Stimulated activated CD8-positive, alpha-beta memory T cell treated with anti-CD3 and anti-CD28 coated beads, Interleukin-7, amount 100 ng/mL, for 1 hour (primary cell): Measurements from ENCODE around the gene JAG1.

ENCODE experiments used
- DNase-seq, 2 donors: peaks; one replicate each; pipeline ENCODE4 v3.0.0-alpha.2; 2020; ENCODE audit warnings: low read depth in 2 of 2

The JAG1 gene

DNA sequence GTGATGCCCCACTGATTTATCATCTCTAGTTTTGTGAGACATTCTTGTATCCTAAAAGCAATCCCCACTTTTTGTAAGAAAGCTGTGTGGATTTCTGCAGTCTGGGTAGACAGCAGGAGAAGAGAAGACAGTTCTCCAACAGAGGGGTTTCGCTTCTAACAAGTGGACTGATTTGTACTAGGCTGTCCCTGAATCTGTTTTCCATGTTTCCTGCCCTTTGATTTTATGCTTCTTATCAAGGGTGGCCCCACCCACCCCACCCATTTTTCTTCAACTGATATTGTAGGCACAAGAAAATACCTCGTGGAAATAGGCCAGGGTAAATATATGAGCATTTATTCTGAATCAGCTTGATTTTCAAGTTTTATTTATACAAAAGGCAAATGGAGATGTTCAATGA, 25.7 kb upstream of the JAG1 start:
- DNase-seq: no peak

DNA sequence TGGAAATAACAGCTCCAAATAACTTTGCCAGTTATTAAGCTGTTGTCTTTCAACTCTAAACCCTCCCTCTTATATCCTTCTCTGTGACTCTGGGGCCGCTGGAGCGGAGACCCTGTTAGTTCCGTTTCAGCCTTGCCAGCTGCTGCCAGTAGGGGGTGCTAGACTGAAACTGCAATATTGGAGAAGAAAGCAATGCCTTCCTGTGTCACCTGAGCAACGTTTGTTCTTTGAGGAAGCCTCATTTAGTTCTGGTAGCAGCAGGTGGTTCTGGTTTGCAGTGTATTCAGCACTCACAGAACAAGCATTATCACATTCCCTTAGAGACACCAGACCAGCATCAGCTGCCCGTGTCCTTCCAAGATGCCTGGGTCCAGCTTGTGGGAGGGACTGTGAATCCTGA, 22.9 kb upstream of the JAG1 start:
- no peak for DNase-seq

DNA sequence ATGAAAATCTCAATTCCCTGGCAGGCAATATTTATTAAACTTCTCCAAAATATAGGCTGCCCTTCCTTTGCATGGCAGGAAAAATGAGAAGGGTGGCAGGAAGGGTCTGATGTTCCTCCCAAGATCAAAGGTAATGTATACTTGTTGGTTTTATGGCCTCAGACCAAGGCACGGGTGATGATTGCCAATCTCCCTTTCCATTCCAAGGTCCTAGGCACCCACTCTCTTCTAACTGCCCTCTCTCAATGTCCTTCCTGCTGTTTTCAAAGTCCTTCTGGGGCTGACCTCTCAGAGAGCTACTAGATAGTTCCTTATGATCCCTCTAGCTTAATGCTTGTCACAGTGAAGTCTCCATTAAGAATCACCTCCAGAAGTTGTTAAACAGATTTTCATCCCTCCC, 15.6 kb upstream of the JAG1 start:
- no peak for DNase-seq

DNA sequence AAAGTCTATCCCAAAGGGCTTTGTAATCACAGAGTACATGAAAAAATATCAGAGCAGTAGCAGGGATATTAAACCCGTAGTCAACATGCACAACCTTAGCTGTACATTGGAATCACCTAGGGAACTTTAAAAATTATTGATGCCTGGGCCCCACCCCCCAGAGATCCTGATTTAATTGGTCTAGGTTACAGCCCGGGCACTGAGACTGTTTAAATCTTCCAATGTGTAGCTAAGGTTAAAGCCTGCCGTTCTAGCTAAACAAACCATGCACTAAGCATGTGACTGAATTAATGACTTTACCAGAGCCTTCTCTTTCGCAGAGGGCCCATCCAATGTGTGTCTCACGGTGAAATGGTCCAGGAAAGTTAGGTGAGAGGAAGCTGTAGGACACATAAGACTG, 14.1 kb upstream of the JAG1 start:
- no peak for DNase-seq

DNA sequence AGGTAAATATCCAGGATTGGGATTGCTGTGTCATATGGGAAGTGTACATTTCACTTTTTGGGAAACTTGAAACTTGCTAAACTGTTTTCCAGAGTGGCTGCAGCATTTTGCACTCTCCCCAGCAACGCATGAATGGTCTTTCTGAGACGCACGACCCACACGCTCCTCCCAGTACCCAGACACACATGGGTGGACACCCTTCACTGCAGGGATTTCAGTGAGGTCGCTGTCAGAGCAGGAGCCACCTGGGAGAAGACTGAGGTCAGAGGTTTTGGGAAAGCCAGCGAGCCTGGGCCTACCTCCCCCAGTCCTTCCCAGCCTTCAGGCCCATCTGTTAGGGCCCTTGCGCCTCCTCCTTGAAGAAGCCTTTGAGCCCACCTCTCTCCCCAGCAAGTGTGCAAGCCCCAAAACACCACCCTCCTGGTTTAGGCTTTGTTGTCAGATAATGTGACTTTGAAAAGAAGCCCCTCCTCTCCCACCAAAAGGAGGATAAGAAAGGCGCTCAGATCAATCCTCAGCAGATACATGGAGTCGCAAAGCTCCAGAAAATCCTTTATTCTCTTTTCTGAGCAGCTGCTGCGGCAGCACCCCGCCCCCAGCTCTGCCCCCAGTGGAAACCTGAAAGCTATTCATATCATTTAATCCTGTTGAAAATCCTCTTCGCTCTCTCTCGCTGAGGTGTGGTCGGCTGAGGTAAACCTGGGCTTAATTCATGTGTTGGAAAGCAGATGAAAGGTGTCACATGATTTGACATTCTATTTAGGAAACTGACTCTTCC, 12.7 kb upstream of the JAG1 start:
- no peak for DNase-seq

DNA sequence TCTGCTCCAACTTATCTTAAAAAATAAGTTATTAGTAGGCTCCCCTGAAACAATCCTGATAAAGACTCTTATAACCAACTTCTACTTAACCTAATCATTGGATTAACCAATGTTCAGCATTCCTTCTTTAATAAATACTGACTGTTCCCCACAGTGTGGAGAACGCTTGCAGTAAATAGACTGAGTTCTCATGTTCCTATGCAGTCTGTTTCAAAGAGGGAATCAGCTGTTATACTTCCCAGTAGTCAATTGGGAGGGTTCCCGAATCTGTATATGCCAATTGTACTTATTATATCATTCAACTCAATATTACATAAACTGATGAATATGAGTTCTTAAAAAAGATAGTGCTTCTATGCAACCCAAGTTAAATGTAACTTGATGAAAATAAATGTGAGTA, 9.7 kb upstream of the JAG1 start:
- DNase-seq: no peak

DNA sequence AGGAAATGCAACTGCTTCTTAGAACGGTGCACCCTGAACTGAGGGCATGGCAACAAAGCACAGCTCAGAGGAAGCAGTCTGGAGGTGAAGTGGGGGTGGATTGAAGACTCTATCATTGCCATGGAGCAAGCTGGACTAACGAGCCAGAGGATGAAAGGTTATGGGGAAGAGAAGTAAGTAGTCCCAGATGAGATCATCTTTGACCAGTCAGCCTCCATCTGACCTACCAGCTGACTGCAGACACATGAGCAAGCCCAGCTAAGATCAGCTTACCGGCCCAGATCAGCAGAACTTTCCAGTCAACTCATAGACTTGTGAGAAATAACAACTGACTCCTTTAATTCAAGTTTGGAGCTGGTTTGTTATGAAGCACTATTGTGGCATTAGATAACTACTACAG, 9.1 kb upstream of the JAG1 start:
- no peak for DNase-seq

DNA sequence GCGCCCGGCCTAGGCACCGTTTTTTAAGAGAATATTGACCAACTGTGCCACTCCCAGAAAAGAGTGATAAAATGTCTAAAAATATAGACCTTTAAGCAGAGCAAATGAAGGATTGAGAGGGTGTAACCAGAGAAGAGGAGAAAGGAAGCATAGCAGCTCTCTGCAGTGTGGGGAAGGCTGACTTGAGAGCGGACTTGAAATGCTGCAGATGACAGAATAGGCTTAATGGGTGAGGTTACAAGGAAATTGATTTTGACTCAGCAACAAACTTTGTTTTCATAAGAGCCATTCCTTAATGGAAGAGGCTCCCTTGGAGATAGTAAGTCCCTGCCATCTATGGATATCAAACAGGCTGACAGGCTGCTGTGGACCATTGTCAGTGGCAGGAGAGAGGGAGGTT, 7.7 kb upstream of the JAG1 start:
- DNase-seq: no peak

- no peak for DNase-seq
Observed at GRCh38 chr20:10680571-10680970, 6.8 kb upstream of the JAG1 start.

DNA sequence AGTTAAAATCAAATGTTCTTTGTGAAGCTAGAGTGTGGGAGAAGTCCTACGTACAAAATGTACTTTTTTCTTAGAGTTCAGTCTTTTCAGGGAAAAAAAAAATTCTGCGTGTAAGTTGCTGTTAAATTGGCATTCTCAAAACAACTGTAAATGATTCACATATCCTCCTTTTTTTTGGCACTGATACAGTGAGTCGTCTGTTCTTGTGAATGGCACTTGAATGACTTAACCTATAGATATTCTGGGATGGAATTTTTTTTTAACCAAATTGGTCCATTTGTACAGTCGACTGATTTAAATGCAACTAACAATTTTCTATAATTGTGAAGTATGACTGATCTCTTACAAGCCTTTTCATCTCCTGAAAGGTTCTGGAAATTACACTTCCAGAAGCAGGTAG, 5.5 kb upstream of the JAG1 start:
- no peak for DNase-seq

- no peak for DNase-seq
Observed at GRCh38 chr20:10676518-10676917, 2.7 kb upstream of the JAG1 start.

DNA sequence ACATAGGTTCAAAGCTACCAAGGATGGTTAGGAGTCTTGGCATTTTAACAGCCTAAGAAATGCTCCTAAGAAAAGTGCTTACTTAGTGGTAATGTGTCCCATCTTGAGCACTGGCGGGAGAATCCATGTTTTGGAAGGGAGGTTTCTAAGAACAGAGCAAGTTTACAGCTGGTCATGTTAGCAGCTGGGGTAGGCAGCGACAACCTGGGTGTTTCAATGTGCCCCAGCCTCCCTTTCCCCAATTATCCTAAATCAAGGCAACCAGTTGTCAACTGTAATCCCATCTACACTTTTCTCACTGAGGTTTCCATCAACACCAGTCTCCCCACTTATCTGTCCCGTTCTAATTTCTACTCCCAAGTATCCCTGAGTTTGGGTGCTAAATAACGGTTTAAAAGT, 1.6 kb upstream of the JAG1 start:
- no peak for DNase-seq

- DNase-seq: no peak
Observed at GRCh38 chr20:10674684-10675449, 1.1 kb upstream of the JAG1 start.

DNA sequence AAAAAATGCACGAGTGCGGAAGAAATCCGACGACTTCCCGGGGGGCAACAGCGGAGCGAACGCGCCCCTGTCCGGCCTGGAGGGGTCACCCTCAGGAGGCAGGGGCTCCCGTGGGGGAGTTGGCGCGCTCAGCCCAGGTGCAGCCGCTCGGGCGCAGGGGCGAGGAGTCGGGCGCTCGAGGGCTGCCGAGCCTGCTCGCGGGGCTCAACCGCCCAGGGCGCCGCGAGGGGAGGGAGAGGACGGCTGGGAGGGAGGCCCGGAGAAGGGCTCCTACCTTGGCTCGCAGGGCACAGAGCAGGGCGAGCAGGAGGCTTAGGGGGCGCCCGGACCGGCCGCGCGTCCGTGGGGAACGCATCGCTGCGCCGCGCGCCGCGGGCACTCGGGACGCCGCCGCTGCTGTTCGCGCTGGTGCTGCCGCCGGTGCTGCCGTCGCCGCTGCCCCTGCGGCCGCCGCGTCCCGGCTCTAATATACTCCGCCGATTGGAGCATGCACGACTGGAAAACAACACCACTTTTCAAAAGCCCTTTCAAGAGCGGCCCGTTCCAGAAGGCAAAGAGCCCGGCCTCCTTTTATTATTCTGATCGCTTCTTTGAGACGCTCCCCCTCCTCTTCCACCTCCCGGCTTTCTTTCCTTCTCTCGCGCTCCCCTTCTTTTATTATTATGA, 490 bp downstream of the JAG1 start:
- DNase-seq: no peak

DNA sequence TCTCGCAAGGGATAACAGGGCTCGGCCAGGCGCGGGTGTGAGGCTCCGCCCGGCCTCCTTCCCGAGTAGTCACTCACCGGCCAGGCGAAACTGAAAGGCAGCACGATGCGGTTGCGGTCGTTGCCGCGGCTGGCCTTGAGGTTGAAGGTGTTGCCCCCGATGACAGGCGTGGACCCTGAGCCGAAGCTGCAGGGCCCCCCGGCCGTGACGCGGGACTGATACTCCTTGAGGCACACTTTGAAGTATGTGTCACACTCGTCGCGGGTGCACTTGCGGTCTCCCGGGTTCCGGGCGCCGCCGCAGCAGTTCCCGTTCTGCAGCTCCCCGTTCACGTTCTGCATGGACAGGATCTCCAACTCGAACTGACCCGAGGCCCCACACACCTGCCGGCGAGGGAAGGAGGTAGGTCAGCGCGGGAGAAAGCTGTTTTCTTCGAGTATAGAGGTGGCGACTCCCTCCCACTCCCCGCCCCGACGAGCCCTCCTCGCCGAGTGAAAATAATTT, 1.1 kb downstream of the JAG1 start:
- DNase-seq: no peak

DNA sequence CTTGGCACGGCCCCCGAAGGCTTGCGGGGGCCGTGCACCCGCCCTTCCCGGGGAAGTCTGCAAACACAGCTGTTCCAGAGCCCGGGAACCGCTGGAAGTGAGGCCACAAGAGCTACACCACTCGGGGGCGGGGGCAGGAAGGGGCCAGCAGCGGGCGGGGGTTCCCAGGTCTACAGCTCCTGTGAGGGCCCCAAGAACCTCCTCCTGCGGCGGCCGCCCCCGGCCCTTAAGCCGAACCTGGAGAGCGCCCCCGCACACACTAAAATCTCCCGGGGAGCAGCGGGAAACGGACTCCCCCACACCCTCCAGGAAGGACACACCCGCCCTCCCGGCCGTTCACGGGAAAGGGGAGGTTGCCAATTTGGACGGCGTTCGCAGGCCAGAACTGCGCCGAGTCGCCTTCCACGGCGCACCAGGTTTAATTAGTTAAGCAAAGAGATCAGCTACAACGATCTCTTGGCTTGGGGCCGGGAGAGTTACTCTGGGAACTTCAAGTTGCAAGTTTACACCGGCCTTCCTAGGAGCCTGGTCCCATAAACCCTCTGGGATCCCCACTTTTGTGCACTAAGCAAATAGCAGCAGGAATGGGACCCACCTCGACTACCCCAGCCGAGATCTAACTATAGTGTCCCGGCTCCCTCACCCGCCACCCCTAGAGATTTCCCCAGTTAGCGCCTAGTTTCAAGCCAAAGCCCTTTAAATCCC, 1.7 kb downstream of the JAG1 start:
- DNase-seq: no peak

DNA sequence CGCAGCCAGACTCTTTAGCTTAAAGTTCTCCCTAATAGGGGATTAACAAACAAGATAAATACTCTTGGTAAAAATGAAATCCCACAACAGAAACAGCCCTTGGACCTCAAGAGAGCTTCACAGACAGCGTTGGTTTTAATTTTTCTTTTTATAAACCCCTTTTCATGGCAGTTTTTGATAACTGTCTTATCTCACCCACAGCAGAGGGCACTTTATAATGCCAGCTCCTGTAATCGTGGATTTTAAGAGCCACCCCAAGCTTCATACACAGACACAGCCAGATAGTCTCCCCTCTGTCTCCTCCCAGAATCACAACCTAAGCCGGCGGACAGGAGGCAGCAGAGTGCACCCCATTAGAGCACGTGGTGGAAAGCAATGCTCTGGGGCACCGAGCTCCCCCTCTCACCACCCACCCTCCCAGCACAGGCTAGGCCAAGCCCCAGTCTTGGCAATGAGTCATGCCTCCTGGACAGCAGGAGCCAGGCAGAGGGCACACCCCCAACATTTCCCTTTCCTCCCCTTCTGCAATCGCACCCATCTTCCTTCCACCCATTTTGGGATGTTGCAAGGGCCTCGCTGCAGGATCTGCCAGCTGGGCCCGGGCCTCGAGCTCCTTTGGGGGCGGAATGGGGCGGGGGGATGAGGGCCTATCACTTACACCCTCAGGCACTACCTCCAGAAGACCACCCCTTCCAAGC, 2.4 kb downstream of the JAG1 start:
- no peak for DNase-seq

DNA sequence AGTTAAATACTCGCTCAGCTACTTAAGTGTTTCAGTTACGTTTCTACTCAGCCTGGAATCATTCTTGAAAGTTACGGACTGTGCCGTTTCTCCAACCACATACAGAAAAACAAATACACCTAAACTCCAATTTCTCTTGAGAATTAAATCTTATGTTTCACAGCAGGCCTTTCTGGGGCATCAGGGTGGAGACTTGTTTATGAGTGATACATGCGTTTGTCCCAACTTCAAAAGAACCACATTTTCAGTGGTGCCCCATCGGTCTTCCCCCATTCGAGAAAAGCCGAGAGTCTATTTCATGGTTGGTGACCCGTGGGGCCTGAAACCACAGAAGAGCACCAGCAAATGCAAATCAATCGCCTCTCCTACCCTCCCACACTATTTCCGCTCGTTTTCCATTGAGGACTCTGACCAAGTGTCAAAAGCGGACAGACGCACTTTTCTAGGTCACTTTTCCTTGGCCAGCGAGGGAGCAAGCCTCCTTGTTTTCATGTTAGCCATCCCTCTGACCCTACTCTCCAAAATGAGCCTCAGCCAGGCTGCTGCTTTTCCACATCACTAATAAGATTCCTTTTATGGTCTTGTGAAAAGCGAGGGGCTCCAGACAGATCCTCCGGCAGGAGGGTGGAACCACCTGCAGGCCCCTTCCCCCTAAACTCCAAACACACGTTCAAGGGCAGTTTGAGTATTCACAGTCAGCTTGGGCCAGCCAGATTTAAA, 3.1 kb downstream of the JAG1 start:
- no peak for DNase-seq

DNA sequence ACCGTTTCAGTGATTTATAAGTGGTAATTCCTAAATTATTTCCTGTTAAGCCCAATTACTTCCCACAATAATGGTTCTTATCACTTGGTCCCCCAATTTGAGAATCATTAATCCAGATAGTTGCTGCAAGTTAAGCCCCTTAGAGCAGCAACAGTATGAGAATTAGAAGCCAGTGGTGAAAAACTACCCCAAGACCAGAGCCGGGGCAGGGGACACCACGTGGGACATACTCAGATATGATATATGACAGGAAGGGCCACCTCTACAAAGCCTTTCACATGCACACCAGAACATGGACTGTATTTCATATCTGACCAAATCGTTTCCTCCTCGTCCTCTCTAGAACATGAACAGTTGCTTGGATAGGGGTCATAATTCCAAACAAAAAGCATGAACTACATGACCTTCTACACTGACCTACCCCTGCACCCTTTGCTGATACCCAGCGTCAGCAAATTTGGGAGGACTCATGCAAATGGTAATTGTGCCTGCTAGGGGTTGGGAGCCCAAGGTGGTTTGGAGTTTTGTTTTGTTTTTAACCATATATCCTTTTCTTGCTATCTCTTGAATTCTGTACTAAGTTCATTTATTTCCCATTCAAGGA, 3.9 kb downstream of the JAG1 start:
- DNase-seq: no peak

DNA sequence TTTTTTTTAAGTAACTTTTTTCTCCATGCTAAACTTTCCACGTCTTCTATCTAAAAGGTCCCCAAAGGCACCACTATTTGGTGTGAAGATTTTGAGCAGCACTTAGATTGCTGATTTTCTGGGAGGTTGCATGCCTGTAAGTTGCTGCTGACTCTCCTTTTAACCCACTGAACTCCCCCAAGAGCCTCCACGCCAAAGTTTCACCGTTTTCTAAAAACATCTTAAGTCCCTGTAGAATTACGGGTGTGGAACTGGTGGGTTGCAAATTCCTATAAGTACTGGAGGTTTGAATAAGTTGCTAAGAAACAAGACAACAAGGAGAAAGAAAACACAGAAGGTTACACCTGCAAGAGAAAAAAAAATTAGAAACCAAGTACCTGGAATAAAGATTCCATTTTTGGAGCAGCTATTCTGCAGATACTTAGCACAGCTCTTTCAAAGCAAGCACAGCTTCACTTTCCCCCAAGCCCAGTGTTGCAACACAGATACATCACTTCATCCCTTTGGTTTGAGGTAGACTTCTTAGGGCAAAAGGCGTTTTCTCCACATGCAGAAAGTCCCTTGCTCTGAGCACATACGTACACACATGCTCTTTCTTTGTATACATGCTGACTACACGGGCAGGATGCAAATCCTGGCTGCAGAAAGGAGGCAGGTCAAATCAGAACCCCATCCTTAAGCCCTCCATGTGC, 5.0 kb downstream of the JAG1 start:
- DNase-seq: no peak
